ENCODE measurements around the gene DNAH11.

- no peak for TF ChIP-seq ELF4 (IDR thresholded peaks at IDR 0.05)
- TF ChIP-seq PKNOX1 (IDR thresholded peaks at IDR 0.05): no peak
- TF ChIP-seq ZNF384 (IDR thresholded peaks at IDR 0.05): no peak
- no peak for TF ChIP-seq FOXM1 (IDR thresholded peaks at IDR 0.05; ENCODE audit: borderline replicate concordance)
- TF ChIP-seq TARDBP (IDR thresholded peaks at IDR 0.05): no peak
- TF ChIP-seq HDGF (IDR thresholded peaks at IDR 0.05; ENCODE audit: borderline replicate concordance): no peak
- TF ChIP-seq LEF1 (IDR thresholded peaks at IDR 0.05; ENCODE audit: borderline replicate concordance): no peak
- TF ChIP-seq FOXA1 (IDR thresholded peaks at IDR 0.05): no peak
These were observed 159.5 kb downstream of the DNAH11 start for GRCh38 chr7:21702303-21702702.
